A549 (cell line): ENCODE data around the gene CSF3R. TPM values are rescaled to one million over a fixed set of nuclear protein-coding genes. Genes with fewer than 3 reads are reported as not detected.

ENCODE experiments used
- ATAC-seq, 2 experiments: fragments of 200-7000 bp in 1 of 2; fragments of >200 bp in 1 of 2; cut with Nextera tagmentation in 1 of 2; cut with Tn5 transposase in 1 of 2; 3 replicates each; pipeline versions ENCODE4 v1.8.0 to v1.9.1; 2018 to 2020; ENCODE audit warnings: mild to moderate bottlenecking in 1 of 2, moderate library complexity in 1 of 2
- CTCF ChIA-PET: fragments of 300-600 bp; sonication (Branson Sonifier 250); formaldehyde crosslinking; extraction: SDS; loops from one replicate; lab custom pipeline; 2021; ENCODE audit warnings: antibody characterized with exemption, inconsistent platforms; lab: Yijun Ruan, JAX
- POLR2A ChIA-PET: fragments of 350-600 bp; formaldehyde crosslinking; extraction: SDS; loops from one replicate; lab custom pipeline; 2021; ENCODE audit warnings: antibody characterized with exemption, inconsistent platforms; lab: Yijun Ruan, JAX
- DNase-seq, 2 experiments: peaks; one replicate each; pipeline versions ENCODE4 v3.0.0 to v3.0.0-alpha.2; 2011 to 2016; ENCODE audit warnings: low read depth in 1 of 2, low spot score in 1 of 2
- FAIRE-seq: peaks from 2 replicates; lab custom pipeline; 2011; peaks lifted over from hg19 to GRCh38; lab: Jason Lieb, UNC
- H3K27ac ChIP-seq, 2 experiments: fragments of >200 bp; sonication (Bioruptor Twin); formaldehyde crosslinking; 3 replicates each; pipeline ENCODE4 v1.5.1; 2016 to 2017
- H3K4me1 ChIP-seq: fragments of >200 bp; sonication (Bioruptor Twin); formaldehyde crosslinking; 3 replicates; pipeline ENCODE4 v1.6.1; 2016
- H3K4me2 ChIP-seq: fragments of >200 bp; sonication (Bioruptor Twin); formaldehyde crosslinking; 3 replicates; pipeline ENCODE4 v1.6.1; 2016
- H3K4me3 ChIP-seq: fragments of >200 bp; sonication (Bioruptor Twin); formaldehyde crosslinking; 3 replicates; pipeline ENCODE4 v1.5.1; 2016
- H3K9me3 ChIP-seq: fragments of >200 bp; sonication (Bioruptor Twin); formaldehyde crosslinking; 3 replicates; pipeline ENCODE4 v1.6.1; 2016
- BHLHE40 ChIP-seq: IDR thresholded peaks from 2 replicates; pipeline ENCODE4 v1.6.1; 2012; ENCODE audit warnings: low read depth, low read length, inconsistent platforms
- CEBPB ChIP-seq, 2 experiments: fragments of >200 bp in 1 of 2; sonication (Bioruptor Twin) in 1 of 2; formaldehyde crosslinking in 1 of 2; IDR thresholded peaks; 2 replicates each; pipeline ENCODE4 v1.6.1; 2012 to 2016
- CHD2 ChIP-seq: fragments of 150-350 bp; IDR thresholded peaks from 2 replicates; pipeline ENCODE4 v1.6.1; 2014; ENCODE audit warnings: low read length; ENCODE audit not compliant: partially characterized antibody
- EHF ChIP-seq: fragments of 250-450 bp; sonication (Bioruptor Pico); IDR thresholded peaks from 2 replicates; pipeline ENCODE4 v1.5.0; 2020; ENCODE audit warnings: mild to moderate bottlenecking
- ESRRA ChIP-seq: fragments of 150-350 bp; IDR thresholded peaks from 2 replicates; pipeline ENCODE4 v1.6.1; 2014; ENCODE audit warnings: mild to moderate bottlenecking, low read length, borderline replicate concordance
- FOSB ChIP-seq: fragments of 250-450 bp; sonication (Bioruptor Pico); IDR thresholded peaks from 2 replicates; pipeline ENCODE4 v1.5.0; 2020; ENCODE audit warnings: mild to moderate bottlenecking, moderate library complexity
- FOSL2 ChIP-seq, 2 experiments: fragments of 450-650 bp in 1 of 2; fragments of >200 bp in 1 of 2; sonication (Bioruptor Twin) in 1 of 2; formaldehyde crosslinking; IDR thresholded peaks; 2 replicates each; pipeline versions ENCODE4 v1.5.0 to v1.6.1; 2016 to 2020; ENCODE audit warnings: mild to moderate bottlenecking in 1 of 2, moderate library complexity in 1 of 2
- GATA3 ChIP-seq: IDR thresholded peaks from 2 replicates; pipeline ENCODE4 v1.6.1; 2012; ENCODE audit warnings: borderline replicate concordance
- HDAC2 ChIP-seq: fragments of 200-600 bp; sonication (generic); IDR thresholded peaks from 2 replicates; pipeline ENCODE4 v1.6.1; 2016
- HOXA7 ChIP-seq: fragments of 250-450 bp; sonication (Bioruptor Pico); IDR thresholded peaks from 2 replicates; pipeline ENCODE4 v1.5.0; 2020; ENCODE audit warnings: mild to moderate bottlenecking, moderate library complexity
- HOXB13 ChIP-seq: fragments of 250-450 bp; sonication (Bioruptor Pico); IDR thresholded peaks from 2 replicates; pipeline ENCODE4 v1.5.0; 2020; ENCODE audit warnings: low read depth, mild to moderate bottlenecking, moderate library complexity
- HOXB5 ChIP-seq: fragments of 250-450 bp; sonication (Bioruptor Pico); IDR thresholded peaks from 2 replicates; pipeline ENCODE4 v1.5.0; 2020; ENCODE audit warnings: mild to moderate bottlenecking, moderate library complexity
- JUNB ChIP-seq: fragments of >200 bp; sonication (Bioruptor Twin); formaldehyde crosslinking; IDR thresholded peaks from 2 replicates; pipeline ENCODE4 v1.6.1; 2016
- MAFK ChIP-seq: fragments of 450-650 bp; IDR thresholded peaks from 2 replicates; pipeline ENCODE4 v1.6.1; 2014; ENCODE audit not compliant: partially characterized antibody
- MAZ ChIP-seq: fragments of 150-350 bp; IDR thresholded peaks from 2 replicates; pipeline ENCODE4 v1.6.1; 2014; ENCODE audit warnings: antibody characterized with exemption, low read depth, low read length, borderline replicate concordance
- NPAS2 ChIP-seq: fragments of 250-450 bp; sonication (Bioruptor Pico); IDR thresholded peaks from 2 replicates; pipeline ENCODE4 v1.8.0; 2022; ENCODE audit warnings: mild to moderate bottlenecking, moderate library complexity, borderline replicate concordance
- NR3C1 ChIP-seq: fragments of >200 bp; sonication (Bioruptor Twin); formaldehyde crosslinking; IDR thresholded peaks from 3 replicates; pipeline ENCODE4 v1.6.1; 2017
- PHF8 ChIP-seq: fragments of 200-600 bp; sonication (generic); IDR thresholded peaks from 2 replicates; pipeline ENCODE4 v1.6.1; 2016; ENCODE audit warnings: low read depth, mild to moderate bottlenecking, antibody characterized with exemption, moderate library complexity, borderline replicate concordance
- RAD21 ChIP-seq, 2 experiments: fragments of >200 bp in 1 of 2; sonication (Bioruptor Twin) in 1 of 2; formaldehyde crosslinking in 1 of 2; IDR thresholded peaks in 1 of 2; conservative IDR thresholded peaks in 1 of 2; 2 replicates in 1 of 2; 3 replicates in 1 of 2; pipeline ENCODE4 v1.6.1; 2012 to 2018; ENCODE audit warnings: inconsistent platforms in 1 of 2
- RCOR1 ChIP-seq: fragments of 150-350 bp; IDR thresholded peaks from 2 replicates; pipeline ENCODE4 v1.6.1; 2014; ENCODE audit warnings: antibody characterized with exemption, low read length, low read depth
- SREBF2 ChIP-seq: fragments of 450-650 bp; IDR thresholded peaks from 2 replicates; pipeline ENCODE4 v1.6.1; 2014; ENCODE audit warnings: mild to moderate bottlenecking, moderate library complexity
- TFCP2L1 ChIP-seq: fragments of 250-450 bp; sonication (Bioruptor Pico); IDR thresholded peaks from 2 replicates; pipeline ENCODE4 v1.5.0; 2021; ENCODE audit warnings: mild to moderate bottlenecking
- TP53 ChIP-seq: fragments of 250-450 bp; sonication (Bioruptor Pico); IDR thresholded peaks from 2 replicates; pipeline ENCODE4 v1.5.0; 2021; ENCODE audit warnings: mild to moderate bottlenecking, moderate library complexity
- ZC3H11A ChIP-seq: fragments of 450-650 bp; IDR thresholded peaks from 2 replicates; pipeline ENCODE4 v1.6.1; 2014; ENCODE audit warnings: antibody characterized with exemption, mild to moderate bottlenecking
- ZSCAN20 ChIP-seq: fragments of 250-450 bp; sonication (Bioruptor Pico); IDR thresholded peaks from 2 replicates; pipeline ENCODE4 v1.8.0; 2022; ENCODE audit warnings: mild to moderate bottlenecking, moderate library complexity
- WGBS: methylation state at CpG from one replicate; pipeline ENCODE4 v1.1.6; 2017; ENCODE audit errors: missing lambda C conversion rate; 5-methylcytosine and 5-hydroxymethylcytosine counted together
- polyA plus RNA-seq, 4 experiments: library from polyadenylated mRNA; depleted of rRNA in 3 of 4; stranded (reverse); fragments of >200 nt; fragmentation: RNase III in 1 of 4; extraction: RNeasy Plus Mini Kit Qiagen cat#74134 plus additional on column Dnase treatment in 1 of 4; gene quantifications; 2 replicates in 3 of 4; 3 replicates in 1 of 4; pipeline ENCODE4 v1.2.3, GENCODE V29; 2011 to 2017
- TF ChIP-seq, protein P1 (sequence below): fragments of >200 bp; sonication (Bioruptor Twin); formaldehyde crosslinking; IDR thresholded peaks from 3 replicates; pipeline ENCODE4 v1.5.1; 2016
- TF ChIP-seq, protein P2 (sequence below): fragments of 250-450 bp; sonication (Bioruptor Pico); IDR thresholded peaks from 2 replicates; pipeline ENCODE4 v1.5.0; 2020; ENCODE audit warnings: low read depth, mild to moderate bottlenecking, moderate library complexity
- TF ChIP-seq, protein P3 (sequence below): fragments of 250-450 bp; sonication (Bioruptor Pico); IDR thresholded peaks from 2 replicates; pipeline ENCODE4 v1.5.0; 2021; ENCODE audit warnings: mild to moderate bottlenecking, moderate library complexity, borderline replicate concordance
- TF ChIP-seq, protein P4 (sequence below): IDR thresholded peaks from 2 replicates; pipeline ENCODE4 v1.6.1; 2012; ENCODE audit warnings: low read depth, borderline replicate concordance

CSF3R gene
- polyA plus RNA-seq, 2 of the 4 experiments (the other 2 are of a cell fraction), result not detected

DNA sequence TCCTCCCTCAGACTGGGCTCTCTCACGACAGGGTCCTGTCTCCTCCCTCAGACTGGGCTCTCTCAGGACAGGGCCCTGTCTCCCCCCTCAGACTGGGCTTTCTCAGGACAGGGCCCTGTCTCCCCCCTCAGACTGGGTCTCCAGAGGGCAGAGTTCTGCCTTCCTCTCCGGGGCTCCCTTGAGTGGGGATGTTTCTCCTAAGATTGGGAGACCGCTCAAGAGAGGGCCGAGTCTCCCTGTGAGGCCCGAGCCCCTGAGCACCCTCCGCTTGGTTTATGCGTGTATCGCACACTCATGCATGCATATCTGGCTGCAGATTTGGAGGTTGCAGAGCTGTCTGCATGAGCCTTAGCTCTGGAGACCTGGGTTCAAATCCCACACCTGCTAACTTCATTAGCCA lies 39.3 kb upstream of the CSF3R start:
- CTCF ChIA-PET, result no interaction called here
- WGBS, result 86% methylated on average over 6 of the region's 8 CpGs
- POLR2A ChIA-PET, result no interaction called here
- no peaks in the 10 kb centered on the region for H3K4me1 ChIP-seq
- no peak for TF ChIP-seq SREBF2
- TF ChIP-seq, protein P1, sequence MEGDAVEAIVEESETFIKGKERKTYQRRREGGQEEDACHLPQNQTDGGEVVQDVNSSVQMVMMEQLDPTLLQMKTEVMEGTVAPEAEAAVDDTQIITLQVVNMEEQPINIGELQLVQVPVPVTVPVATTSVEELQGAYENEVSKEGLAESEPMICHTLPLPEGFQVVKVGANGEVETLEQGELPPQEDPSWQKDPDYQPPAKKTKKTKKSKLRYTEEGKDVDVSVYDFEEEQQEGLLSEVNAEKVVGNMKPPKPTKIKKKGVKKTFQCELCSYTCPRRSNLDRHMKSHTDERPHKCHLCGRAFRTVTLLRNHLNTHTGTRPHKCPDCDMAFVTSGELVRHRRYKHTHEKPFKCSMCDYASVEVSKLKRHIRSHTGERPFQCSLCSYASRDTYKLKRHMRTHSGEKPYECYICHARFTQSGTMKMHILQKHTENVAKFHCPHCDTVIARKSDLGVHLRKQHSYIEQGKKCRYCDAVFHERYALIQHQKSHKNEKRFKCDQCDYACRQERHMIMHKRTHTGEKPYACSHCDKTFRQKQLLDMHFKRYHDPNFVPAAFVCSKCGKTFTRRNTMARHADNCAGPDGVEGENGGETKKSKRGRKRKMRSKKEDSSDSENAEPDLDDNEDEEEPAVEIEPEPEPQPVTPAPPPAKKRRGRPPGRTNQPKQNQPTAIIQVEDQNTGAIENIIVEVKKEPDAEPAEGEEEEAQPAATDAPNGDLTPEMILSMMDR, result no peak
- TF ChIP-seq ZSCAN20 (CRISPR knock-in tag), result no peak
- no peak for TF ChIP-seq TP53 (CRISPR knock-in tag)
- no peak for TF ChIP-seq ZC3H11A
- no peak for TF ChIP-seq RCOR1
- TF ChIP-seq NR3C1, result no peak
- TF ChIP-seq MAZ, result no peak
- no peak for TF ChIP-seq NPAS2
- TF ChIP-seq HOXA7 (CRISPR knock-in tag), result no peak
- TF ChIP-seq, protein P2, sequence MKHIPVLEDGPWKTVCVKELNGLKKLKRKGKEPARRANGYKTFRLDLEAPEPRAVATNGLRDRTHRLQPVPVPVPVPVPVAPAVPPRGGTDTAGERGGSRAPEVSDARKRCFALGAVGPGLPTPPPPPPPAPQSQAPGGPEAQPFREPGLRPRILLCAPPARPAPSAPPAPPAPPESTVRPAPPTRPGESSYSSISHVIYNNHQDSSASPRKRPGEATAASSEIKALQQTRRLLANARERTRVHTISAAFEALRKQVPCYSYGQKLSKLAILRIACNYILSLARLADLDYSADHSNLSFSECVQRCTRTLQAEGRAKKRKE (CRISPR knock-in tag), result no peak
- no peak for TF ChIP-seq JUNB
- no peak for TF ChIP-seq PHF8
- no peak for TF ChIP-seq CEBPB (IDR thresholded peaks at IDR 0.05)
- TF ChIP-seq, all 56 proteins: peak for 0
- FAIRE-seq (no peak), DNase-seq (no peak), ATAC-seq (no peak)
- Histone ChIP-seq H3K9me3 (no peaks in the 10 kb centered on the region), H3K4me3 (no peak overlapping the region), H3K27ac (no peak overlapping the region), H3K4me2 (no peak overlapping the region)

DNA sequence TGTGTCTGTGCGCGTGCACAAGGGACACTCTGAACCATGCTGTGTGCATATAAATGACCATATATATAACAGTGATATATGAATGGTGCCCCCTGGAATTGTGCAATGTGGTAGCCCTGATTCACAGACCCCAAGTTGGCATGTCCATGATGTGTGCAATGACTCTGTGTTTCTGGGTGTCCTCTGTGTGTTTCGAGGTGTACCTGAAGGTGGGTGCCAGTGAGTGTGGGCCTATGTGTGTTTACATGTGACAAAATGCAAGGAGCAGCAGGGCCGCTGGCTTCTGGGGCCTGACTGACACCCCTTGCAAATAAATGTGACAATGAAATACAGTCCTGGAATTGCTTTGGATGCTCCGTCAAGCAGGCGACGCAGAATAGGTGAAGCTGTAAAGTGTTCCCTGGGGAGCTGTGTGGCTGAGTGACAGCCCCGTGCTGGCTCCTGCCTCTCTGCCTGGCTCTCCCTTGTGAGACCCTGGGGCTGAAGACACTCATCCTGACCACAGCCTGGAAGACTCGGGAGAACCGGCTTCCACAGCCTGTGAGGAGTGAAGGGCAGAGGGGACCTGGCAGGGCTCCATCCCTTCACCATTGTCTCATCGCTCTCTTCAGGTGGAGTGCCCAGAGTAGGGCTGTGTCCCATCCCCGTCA lies 38.2 kb upstream of the CSF3R start:
- no peak overlapping the region for H3K4me2 ChIP-seq
- no peaks in the 10 kb centered on the region for H3K9me3 ChIP-seq
- no peak overlapping the region for H3K27ac ChIP-seq
- no peaks in the 10 kb centered on the region for H3K4me1 ChIP-seq
- ChIA-PET CTCF (no interaction called here), POLR2A (no interaction called here)
- 67% methylated on average over 9 of the region's 12 CpGs for WGBS
- H3K4me3 ChIP-seq, result no peak overlapping the region
- no peak for ATAC-seq
- no peak for FAIRE-seq
- no peak for DNase-seq
- no peak for TF ChIP-seq EHF
- no peak for TF ChIP-seq HOXB13 (CRISPR knock-in tag)

DNA sequence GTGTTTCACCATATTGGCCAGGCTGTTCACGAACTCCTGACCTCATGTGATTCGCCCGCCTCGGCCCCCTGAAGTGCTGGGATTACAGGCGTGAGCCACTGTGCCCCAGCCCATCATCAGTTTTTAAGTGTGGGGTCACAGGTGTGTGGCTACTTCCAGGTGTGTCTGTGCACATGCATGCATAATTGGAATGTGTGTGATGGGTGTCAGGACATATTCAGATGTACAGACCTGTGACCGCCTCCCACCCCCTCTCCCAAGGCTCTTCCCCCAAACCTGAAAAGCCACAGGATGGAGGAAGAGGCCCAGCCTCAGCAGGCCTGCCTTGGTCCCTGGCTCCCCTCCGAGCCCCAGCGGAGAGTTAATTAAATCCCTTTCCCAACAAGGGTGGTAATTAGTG lies 37.3 kb upstream of the CSF3R start:
- no peaks in the 10 kb centered on the region for H3K9me3 ChIP-seq
- no peak overlapping the region for H3K4me2 ChIP-seq
- POLR2A ChIA-PET, result no interaction called here
- WGBS, result 67% methylated on average over 6 of the region's 8 CpGs
- no peak for FAIRE-seq
- H3K27ac ChIP-seq, result no peak overlapping the region
- H3K4me3 ChIP-seq, result no peak overlapping the region
- no peak for ATAC-seq
- CTCF ChIA-PET, result interaction anchor here (1.2 kb wide), 1 partner anchor 56 kb away, joined by 3 read pairs; no protein-coding TSS in a partner anchor
- H3K4me1 ChIP-seq, result no peaks in the 10 kb centered on the region
- no peak for DNase-seq
- TF ChIP-seq MAZ (no peak), GATA3 (no peak), RAD21 (conservative IDR thresholded peaks at IDR 0.05 in 1 of 2, IDR thresholded peaks at IDR 0.05 in 1 of 2) (no peak), FOSL2 (IDR thresholded peaks at IDR 0.05) (no peak), FOSL2 (CRISPR knock-in tag; IDR thresholded peaks at IDR 0.05) (no peak), ESRRA (no peak), CHD2 (no peak), MAFK (no peak), NR3C1 (no peak), FOSB (CRISPR knock-in tag) (no peak), BHLHE40 (no peak), HDAC2 (no peak), TFCP2L1 (CRISPR knock-in tag) (no peak), SREBF2 (no peak), HOXB5 (CRISPR knock-in tag) (no peak), PHF8 (no peak)
- TF ChIP-seq, protein P3, sequence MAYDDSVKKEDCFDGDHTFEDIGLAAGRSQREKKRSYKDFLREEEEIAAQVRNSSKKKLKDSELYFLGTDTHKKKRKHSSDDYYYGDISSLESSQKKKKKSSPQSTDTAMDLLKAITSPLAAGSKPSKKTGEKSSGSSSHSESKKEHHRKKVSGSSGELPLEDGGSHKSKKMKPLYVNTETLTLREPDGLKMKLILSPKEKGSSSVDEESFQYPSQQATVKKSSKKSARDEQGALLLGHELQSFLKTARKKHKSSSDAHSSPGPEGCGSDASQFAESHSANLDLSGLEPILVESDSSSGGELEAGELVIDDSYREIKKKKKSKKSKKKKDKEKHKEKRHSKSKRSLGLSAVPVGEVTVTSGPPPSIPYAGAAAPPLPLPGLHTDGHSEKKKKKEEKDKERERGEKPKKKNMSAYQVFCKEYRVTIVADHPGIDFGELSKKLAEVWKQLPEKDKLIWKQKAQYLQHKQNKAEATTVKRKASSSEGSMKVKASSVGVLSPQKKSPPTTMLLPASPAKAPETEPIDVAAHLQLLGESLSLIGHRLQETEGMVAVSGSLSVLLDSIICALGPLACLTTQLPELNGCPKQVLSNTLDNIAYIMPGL, result no peak
- TF ChIP-seq, protein P4, sequence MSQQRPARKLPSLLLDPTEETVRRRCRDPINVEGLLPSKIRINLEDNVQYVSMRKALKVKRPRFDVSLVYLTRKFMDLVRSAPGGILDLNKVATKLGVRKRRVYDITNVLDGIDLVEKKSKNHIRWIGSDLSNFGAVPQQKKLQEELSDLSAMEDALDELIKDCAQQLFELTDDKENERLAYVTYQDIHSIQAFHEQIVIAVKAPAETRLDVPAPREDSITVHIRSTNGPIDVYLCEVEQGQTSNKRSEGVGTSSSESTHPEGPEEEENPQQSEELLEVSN, result no peak
